Measurements from ENCODE around the gene MARVELD3.
"Not testable (repeated sequence)": the region's sequence is repeated elsewhere in the genome, so short reads cannot be mapped to it uniquely, and the experiment has no call there.

DNA sequence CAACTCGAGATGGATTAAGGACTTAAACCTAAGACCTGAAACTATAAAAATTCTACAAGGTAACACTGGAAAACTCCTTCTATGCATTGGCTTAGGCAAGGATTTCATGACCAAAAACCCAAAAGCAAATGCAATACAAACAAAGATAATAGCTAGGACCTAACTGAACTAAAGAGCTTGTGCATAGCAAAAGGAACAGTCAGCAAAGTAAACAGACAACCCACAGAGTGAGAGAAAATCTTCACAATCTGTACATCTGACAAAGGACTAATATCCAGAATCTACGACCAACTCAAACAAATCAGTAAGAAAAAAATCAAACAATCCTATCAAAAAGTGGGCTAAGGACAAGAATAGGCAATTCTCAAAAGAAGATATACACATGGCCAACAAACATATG, 27.6 kb upstream of the MARVELD3 start:
- TF ChIP-seq, protein P1, sequence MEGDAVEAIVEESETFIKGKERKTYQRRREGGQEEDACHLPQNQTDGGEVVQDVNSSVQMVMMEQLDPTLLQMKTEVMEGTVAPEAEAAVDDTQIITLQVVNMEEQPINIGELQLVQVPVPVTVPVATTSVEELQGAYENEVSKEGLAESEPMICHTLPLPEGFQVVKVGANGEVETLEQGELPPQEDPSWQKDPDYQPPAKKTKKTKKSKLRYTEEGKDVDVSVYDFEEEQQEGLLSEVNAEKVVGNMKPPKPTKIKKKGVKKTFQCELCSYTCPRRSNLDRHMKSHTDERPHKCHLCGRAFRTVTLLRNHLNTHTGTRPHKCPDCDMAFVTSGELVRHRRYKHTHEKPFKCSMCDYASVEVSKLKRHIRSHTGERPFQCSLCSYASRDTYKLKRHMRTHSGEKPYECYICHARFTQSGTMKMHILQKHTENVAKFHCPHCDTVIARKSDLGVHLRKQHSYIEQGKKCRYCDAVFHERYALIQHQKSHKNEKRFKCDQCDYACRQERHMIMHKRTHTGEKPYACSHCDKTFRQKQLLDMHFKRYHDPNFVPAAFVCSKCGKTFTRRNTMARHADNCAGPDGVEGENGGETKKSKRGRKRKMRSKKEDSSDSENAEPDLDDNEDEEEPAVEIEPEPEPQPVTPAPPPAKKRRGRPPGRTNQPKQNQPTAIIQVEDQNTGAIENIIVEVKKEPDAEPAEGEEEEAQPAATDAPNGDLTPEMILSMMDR (IDR thresholded peaks at IDR 0.05) = not testable (repeated sequence)
- TF ChIP-seq TCF12 (IDR thresholded peaks at IDR 0.05) = not testable (repeated sequence)
- TF ChIP-seq, protein P2, sequence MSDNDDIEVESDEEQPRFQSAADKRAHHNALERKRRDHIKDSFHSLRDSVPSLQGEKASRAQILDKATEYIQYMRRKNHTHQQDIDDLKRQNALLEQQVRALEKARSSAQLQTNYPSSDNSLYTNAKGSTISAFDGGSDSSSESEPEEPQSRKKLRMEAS (IDR thresholded peaks at IDR 0.05; ENCODE audit: low read depth) = not testable (repeated sequence)

Measured in SK-N-SH (cell line).